ENCODE data around the gene ARL16.
A peak's percentile ranks its signal among the peaks of the same experiment; 100 is the strongest.

Gene ARL16

DNA sequence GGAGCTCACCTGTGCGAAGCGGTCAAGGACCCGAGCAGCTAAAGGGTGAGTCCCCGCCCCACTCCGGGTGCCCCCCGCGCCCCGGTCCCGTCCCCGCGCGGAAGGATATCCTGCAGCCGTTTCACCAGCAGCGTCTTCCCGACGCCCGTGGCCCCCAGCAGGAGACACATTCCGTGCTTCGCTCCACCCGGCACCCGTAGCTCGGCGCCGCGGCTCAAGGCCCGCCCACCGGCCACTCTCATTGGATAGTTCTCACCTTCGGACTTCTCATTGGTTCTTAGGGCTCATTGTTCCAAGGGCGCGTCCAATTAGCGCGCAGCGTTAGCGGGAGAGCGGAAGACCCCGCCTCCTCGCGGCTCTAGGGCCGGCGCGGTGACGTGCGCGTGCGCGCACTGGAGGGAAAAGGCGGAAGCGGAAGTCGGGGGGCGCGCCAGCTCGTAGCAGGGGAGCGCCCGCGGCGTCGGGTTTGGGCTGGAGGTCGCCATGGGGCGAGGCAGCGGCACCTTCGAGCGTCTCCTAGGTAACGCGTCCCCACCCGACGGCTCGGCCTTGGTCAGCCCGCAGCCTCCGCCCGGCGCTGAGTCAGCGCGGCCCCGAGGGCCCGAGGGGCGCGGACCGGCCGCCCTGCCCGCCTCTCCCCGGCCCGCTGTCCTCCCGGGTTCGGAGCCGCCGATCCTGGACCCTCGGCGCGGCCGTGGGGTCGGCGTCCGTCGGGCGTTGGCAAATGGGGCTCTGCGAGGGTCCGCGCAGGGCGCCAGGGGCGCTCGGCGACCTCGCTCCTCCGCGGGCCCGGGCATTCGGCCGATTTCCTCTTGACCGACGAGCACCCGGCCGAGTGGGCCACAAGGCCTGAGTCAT lies at the start of gene ARL16, which contains the start of gene HGS:
Gene ARL16, minus strand, starts transcription at position 214 of the 858 bp plus-strand sequence. Its CDS starts 44 bp downstream, at position 170.
Gene HGS, plus strand, starts transcription at position 428 of the 858 bp plus-strand sequence. Its CDS starts 56 bp downstream, at position 484.
- DNase-seq (ENCODE audit: low read depth): peak; percentile 94

DNA sequence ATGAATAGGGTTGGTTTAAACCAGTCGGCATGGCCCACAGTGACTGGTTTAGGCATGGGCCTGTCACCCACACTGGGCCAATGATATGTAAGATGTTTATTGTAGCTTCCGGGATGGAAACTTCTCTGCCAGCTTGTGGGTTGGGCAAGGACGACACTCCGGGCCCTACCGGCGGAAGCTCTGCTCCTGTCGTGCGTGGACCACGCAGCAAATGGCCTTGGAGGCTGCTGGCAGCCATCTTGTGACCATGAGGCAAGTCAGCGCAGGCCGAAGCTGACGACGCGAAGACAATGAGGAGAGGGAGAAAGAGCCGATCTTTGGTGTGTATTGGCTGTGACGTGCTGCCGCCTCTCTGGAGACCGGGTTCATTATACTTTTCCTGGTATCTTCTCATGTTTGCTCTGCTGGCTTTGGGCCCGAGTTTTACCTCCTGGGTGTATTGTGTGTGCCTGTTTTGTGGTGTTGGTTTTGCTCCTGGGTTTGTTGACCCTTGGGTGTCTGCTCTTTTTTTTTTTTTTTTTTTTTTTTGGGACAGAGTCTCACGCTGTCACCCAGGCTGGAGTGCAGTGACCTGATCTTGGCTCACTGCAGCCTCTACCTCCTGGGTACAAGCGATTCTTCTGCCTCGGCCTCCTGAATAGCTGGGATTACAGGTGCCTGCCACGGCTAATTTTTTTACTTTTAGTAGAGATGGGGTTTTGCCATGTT lies 43.9 kb upstream of the ARL16 start:
- DNase-seq (ENCODE audit: low read depth): no peak

GRCh38 chr17:81726004-81726403 lies 42.4 kb upstream of the ARL16 start:
- DNase-seq (ENCODE audit: low read depth): no peak

GRCh38 chr17:81725439-81725838 lies 41.8 kb upstream of the ARL16 start:
- DNase-seq (ENCODE audit: low read depth): no peak

GRCh38 chr17:81723651-81724209 lies 40.1 kb upstream of the ARL16 start:
- DNase-seq (ENCODE audit: low read depth): no peak

DNA sequence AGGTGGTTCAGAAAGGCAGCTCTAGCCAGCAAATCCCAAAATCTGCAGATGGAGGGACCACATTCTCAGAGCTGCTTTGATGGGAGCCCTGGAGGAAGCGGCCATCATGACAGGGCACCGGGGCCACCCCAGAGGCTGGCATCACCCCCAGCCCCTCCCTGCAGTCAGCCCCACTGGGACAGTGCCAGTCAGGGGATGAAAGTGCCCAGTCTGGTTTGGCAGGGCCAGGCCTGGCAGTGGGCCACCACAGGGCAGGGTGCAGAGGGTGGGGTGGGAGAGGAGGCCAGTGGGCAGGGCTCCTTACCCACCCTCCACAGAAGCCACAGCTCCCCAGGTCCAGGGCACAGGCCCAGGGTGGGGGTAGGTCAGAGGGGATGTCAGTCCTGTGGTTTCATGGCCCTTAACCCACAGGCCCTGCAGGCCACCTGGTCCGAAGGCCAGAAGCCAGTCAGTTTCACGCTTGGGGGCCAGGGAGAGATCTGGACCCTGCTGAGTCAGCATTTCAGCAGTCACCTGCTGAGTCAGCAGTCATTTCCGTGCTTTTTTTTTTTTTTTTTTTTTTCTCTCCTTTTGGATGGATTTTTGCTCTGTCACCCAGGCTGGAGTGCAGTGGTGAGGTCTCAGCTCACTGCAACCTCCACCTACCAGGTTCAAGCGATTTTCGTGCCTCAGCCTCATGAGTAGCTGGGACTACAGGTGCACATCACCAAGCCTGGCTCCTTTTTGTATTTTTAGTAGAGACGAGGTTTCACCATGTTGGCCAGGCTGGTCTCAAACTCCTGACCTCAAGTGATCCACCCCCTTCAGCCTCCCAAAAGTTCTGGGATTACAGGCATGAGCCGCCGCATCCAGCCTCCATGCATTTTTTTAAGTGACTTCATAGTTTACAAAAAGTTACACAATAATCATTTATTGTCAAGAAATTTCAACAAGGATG lies 38.9 kb upstream of the ARL16 start:
- no peak for DNase-seq (ENCODE audit: low read depth)

- DNase-seq (ENCODE audit: low read depth): no peak
These were observed 36.9 kb upstream of the ARL16 start for GRCh38 chr17:81720267-81721071.

DNA sequence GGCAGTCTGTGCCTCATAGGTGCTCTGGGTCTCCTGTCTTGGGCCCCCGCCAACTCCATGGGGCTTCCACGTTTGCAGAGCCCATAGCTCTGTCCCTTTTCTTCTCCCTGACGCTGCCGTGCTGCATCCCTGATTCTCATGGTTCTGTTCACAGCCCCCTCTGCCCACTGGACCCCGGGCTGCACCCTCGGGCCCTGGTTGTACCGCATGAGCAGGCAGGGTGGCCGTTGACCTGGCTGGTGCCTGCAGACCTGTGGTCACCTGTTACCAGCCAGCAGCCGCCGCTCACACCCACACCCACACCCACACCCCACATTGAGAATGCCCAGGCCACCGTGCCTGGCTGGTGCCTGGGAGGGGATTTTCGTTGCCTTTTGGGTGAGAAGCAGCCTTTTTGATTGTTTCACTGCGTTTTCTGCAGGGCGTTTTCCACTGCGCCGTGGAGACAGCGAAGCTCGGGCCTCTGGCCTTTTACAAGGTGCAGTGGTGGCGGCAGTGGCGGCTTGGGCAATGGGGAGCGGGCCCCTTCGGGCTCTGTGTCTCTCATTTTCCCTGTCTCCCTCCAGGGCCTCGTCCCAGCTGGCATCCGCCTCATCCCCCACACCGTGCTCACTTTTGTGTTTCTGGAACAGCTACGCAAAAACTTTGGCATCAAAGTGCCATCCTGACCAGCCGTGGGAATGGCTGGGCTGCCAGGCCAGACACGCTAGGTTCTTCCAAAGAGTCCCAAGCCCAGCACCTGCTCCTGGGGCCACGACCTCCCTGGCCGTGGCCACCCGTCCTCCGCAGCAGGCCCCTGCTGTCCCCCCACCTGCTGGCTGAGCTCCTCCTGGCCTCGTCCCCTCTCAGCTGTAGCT lies 36.0 kb upstream of the ARL16 start:
- no peak for DNase-seq (ENCODE audit: low read depth)

DNA sequence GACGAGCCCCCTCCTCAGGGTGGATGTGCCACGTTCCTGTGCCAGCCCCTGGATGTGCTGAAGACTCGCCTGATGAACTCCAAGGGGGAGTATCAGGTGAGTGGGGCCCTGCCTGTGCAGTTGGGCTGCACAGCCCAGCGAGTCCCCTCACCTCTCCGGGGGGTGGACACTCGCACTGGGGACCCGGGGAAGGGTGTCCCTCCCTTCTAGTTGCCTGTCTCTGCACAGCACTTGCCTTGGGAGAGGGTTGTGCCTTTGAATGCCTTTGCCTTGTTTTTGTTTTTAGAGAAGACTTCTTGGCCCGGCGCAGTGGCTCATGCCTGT lies 34.1 kb upstream of the ARL16 start:
- no peak for DNase-seq (ENCODE audit: low read depth)

DNA sequence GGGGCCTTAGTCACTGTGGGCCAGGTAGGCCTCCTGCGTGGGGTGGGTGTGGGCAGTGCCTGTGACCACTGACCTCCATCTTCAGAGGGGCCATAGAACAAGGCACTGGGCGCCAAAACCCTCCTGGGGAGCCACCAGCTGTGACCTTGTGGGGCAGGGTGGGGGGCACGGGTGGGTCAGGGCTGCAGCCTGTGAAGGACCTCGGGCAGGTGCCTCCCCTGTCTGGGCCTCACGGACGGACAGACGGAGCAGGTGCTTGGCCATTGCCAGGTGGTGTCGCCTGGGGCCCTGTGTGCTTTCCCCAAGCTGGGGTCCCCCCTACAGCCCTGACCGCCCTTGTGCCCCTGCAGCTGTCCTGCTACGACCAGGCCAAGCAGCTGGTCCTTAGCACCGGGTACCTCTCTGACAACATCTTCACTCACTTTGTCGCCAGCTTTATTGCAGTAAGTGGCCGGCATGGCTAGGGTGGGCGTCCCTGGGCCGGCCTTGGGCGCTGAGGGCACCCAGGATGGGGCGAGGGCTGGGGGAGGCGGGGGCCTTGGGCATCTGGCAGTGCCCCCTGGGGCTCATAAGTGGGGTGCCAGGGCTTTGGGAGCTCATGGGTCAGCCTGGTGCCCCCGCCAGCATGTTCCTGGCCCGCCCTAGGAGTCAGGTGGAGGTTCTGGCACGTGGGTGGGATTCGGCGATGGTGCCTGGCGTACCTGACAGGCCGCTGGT lies 33.6 kb upstream of the ARL16 start:
- no peak for DNase-seq (ENCODE audit: low read depth)

DNA sequence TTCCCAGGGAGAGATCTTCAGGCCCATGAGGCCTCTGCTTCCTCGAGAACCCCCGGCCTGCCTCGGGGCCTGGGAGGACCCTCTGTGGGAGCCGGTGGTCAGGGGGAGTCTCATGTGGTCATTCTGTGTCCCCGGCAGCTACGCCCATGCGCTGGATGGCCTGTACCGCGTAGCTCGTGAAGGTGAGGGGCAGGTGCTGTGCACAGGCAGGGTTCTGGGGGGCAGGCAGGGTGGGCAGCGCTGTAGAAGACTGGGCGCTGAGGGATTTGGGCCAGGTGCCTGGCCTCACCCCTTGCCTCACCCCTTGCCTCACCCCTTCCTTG lies 33.0 kb upstream of the ARL16 start:
- DNase-seq (ENCODE audit: low read depth): no peak

DNA sequence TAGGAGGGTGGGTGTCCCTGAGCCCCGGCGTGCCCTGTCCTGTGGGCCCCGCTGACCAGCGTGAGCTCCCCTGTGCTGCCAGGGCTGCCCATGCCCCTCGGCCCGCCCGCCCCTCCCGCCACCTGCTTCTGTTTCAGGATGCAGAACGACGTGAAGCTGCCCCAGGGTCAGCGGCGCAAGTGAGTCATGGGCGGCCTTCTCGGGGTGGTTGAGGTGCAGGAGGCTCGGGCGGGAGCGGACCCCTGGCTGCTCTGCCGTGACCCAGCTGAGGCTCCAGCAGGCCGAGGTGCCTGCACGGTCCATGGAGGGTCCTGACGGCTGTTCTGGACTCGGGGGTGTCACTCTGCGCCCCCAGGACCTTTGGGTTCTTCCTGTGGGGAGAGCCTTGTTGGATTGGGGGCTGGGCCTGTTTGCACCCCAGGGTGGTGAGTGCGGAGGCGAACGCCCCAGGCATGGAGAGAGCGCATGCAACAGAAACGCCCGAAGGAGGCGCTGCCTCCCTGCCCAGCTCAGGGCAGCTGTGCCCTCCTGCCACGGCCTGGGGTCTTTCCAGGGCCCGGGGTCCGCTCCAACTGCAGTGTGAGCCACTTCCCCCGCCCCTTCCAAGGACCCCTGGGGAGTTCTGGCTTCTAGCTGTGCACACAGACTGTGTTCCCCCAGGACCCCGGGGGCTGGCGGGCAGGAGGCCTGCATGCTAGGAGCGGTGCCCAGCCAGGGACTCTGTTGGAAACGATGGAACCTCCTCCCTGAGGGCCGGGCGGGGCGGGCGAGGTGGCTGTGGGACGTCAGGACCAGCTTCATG lies 32.5 kb upstream of the ARL16 start:
- DNase-seq (ENCODE audit: low read depth): no peak

DNA sequence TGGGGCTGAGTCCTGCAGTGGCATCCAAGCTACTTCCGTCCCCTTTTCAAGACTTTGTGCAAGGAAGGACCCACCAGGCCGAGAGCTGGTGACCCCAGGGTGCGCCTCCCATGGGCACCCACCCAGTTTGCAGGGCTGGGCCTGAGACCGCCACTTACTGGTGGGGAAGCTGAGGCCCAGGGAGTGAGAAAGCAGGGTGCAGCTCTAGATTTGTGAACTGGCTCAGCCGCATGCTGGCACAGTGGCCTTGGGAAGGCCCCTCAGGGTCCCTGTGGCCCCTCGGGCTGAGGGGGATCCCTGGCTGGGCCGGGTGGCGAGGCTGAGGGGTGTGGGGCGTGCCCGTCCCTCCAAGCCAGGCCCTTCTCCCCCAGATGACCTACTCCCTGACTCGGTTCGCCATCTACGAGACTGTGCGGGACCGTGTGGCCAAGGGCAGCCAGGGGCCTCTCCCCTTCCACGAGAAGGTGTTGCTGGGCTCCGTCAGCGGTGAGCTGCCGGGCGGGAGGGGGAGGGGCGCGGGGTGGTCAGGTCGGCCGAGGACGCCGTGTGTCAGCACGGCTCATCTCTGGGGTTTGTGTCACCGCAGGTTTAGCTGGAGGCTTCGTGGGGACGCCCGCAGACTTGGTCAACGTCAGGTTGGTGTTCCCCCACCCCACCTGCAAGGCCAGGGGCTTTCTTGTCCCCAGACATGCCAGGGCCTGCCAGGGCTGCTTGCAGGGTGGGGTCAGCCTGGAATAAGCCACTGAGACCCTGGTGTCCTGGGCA lies 31.7 kb upstream of the ARL16 start:
- no peak for DNase-seq (ENCODE audit: low read depth)

DNA sequence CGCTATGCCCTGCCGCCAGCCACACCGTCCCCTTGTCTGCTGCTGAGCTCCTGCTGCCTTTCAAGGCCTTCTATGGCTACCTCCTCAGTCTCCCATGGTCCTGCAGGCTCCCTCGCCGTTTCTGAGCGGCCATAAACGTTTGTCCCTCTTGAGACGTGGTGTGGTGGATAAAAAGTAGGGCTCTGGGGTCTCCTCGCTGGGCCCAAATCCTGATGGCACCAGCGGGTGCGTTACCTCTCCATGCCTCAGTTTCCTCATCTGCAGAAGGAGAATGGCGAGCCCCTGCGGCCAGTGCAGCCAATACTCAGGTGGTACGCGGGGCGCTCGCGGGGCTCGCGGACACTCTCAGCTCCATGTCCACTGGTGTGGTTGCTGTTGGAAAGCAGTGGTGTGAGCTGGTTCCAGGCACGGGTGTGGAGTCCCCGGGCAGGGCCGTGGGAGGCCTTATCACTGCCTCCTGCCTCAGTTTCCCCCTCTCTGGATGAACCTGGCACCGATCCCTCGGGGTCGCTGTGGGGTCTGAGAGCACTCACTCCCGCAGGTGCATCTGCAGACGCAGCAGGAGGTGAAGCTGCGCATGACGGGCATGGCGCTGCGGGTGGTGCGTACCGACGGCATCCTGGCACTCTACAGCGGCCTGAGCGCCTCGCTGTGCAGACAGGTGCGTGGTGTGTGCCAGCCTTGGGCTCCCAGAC lies 31.0 kb upstream of the ARL16 start:
- no peak for DNase-seq (ENCODE audit: low read depth)

- DNase-seq (ENCODE audit: low read depth): no peak
These were observed 30.2 kb upstream of the ARL16 start for GRCh38 chr17:81713556-81714411.

GRCh38 chr17:81713004-81713555 lies 29.5 kb upstream of the ARL16 start:
- no peak for DNase-seq (ENCODE audit: low read depth)
